IPS-18c (cell line): ENCODE measurements around the gene PDGFB.
"Not testable (repeated sequence)": the region's sequence is repeated elsewhere in the genome, so short reads cannot be mapped to it uniquely, and the experiment has no call there.

Experiments
- H3K4me3 ChIP-seq: 2 replicates; pipeline ENCODE4 v1.7.0; 2013; ENCODE audit warnings: low read depth, mild to moderate bottlenecking, low read length, moderate library complexity; ENCODE audit not compliant: insufficient read depth
- H3K9me3 ChIP-seq: one replicate; pipeline ENCODE4 v1.6.1; 2013; ENCODE audit warnings: mild to moderate bottlenecking, low read length, moderate library complexity; ENCODE audit not compliant: control insufficient read depth, insufficient read depth

PDGFB gene

GRCh38 chr22:39223091-39223710 lies 21.6 kb downstream of the PDGFB start:
- H3K4me3 ChIP-seq = no peak overlapping the region
- peaks cover 5% of the 10 kb centered on the region for H3K9me3 ChIP-seq

GRCh38 chr22:39221999-39222686 lies 22.6 kb downstream of the PDGFB start:
- no peak overlapping the region for H3K4me3 ChIP-seq

GRCh38 chr22:39220890-39221850 lies 23.6 kb downstream of the PDGFB start:
- Histone ChIP-seq H3K4me3 (no peak overlapping the region), H3K9me3 (peaks cover 3% of the 10 kb centered on the region)

More at GRCh38 chr22:39221999-39222686, 22.6 kb downstream of the PDGFB start:
- peaks cover 3% of the 10 kb centered on the region for H3K9me3 ChIP-seq

GRCh38 chr22:39220450-39220849 lies 24.3 kb downstream of the PDGFB start:
- Histone ChIP-seq H3K4me3 (no peak overlapping the region), H3K9me3 (peaks cover 3% of the 10 kb centered on the region)

- Histone ChIP-seq H3K9me3 (peaks cover 3% of the 10 kb centered on the region), H3K4me3 (no peak overlapping the region)
Measured at GRCh38 chr22:39219071-39220039, 25.4 kb downstream of the PDGFB start.

- not testable (repeated sequence) for H3K9me3 ChIP-seq, H3K4me3 ChIP-seq
Measured at GRCh38 chr22:39218432-39218831, 26.4 kb downstream of the PDGFB start.

GRCh38 chr22:39216143-39216490 lies 28.7 kb downstream of the PDGFB start:
- Histone ChIP-seq H3K4me3 (no peak overlapping the region), H3K9me3 (no peaks in the 10 kb centered on the region)

- no peak overlapping the region for H3K4me3 ChIP-seq
- H3K9me3 ChIP-seq = no peaks in the 10 kb centered on the region
Measured at GRCh38 chr22:39215426-39216142, 29.2 kb downstream of the PDGFB start.

- no peak overlapping the region for H3K4me3 ChIP-seq
- no peaks in the 10 kb centered on the region for H3K9me3 ChIP-seq
Measured at GRCh38 chr22:39215070-39215396, 29.7 kb downstream of the PDGFB start.

- Histone ChIP-seq H3K9me3 (no peaks in the 10 kb centered on the region), H3K4me3 (peak overlapping the region; percentile 2; the same call in 1 of the 2 replicates)
Measured at GRCh38 chr22:39214383-39215069, 30.3 kb downstream of the PDGFB start.

- peak overlapping the region; percentile 2; the same call in 1 of the 2 replicates for H3K4me3 ChIP-seq
- H3K9me3 ChIP-seq = no peaks in the 10 kb centered on the region
Measured at GRCh38 chr22:39214006-39214382, 30.8 kb downstream of the PDGFB start.

- Histone ChIP-seq H3K9me3 (no peaks in the 10 kb centered on the region), H3K4me3 (no peak overlapping the region)
Measured at GRCh38 chr22:39212721-39213376, 31.9 kb downstream of the PDGFB start.

- Histone ChIP-seq H3K4me3 (no peak overlapping the region), H3K9me3 (no peaks in the 10 kb centered on the region)
Measured at GRCh38 chr22:39209756-39210155, 35.0 kb downstream of the PDGFB start.

- H3K9me3 ChIP-seq = no peaks in the 10 kb centered on the region
- no peak overlapping the region for H3K4me3 ChIP-seq
Measured at GRCh38 chr22:39208013-39208680, 36.6 kb downstream of the PDGFB start.
